Brain pericyte (primary cell): ENCODE data around the gene NLRP4.

Source experiments
- DNase-seq: peaks from one replicate; pipeline ENCODE4 v3.0.0-alpha.2; 2012; ENCODE audit warnings: low read depth, low spot score

Gene NLRP4

DNA sequence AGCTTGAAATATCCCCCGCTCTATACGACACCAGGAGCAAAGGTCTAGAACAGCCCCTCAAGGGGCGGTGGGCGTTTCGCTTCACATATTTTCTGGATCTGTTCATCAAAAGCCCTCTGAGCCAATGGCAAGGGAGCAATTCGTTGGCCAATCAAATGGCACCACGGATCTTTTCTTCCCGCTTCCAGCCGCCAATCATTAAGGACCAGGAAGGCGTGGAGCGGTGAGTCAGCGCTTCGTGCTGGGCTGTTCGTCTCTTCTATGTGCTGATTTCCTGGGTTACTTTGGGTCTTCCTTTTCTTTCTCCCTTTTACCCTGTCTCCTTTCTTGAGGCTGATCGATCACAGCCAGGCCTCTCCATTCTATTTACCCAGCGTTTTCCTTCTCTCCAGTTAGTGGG lies at the start of gene NLRP4:
TSS of gene NLRP4 (plus strand) at position 201 of the 400 bp plus-strand sequence. CDS start 15,541 bp downstream, outside the sequence.
- no peak for DNase-seq

DNA sequence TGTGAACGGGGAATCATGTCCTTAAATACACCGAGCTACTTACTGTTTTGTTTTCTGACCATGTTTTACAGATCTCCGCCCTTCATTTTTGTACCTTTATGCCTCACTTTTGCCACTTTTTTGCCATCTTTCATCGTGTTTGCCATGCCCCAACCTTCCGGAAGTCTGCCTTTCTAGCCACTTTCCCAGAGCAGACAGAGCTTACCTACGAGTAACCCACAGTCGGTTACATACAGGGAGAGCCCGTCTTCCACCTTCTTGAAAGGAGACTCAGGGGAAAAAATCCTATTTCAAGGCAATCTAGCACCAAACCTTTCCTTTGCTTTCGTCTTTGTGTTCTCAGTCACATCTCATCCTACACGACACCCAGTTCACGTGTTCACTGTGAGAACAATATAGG lies 41.3 kb upstream of the NLRP4 start:
- DNase-seq, result no peak

- no peak for DNase-seq
These were observed 34.9 kb upstream of the NLRP4 start for GRCh38 chr19:55801416-55801815.

DNA sequence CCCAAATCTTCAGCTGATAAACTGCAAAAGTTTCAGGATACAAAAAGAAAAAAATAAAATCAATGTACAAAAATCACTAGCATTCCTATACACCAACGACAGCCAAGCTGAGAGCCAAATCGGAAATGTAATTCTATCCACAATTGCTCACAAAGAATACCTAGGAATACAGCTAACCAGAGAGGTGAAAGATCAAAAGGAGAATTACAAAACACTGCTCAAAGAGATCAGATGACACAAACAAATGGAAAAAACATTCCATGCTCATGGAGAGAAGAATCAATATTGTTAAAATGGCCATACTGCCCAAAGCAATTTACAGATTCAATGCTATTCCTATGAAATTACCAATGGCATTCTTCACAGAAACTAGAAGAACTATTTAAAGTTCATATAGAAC lies 34.1 kb upstream of the NLRP4 start:
- no peak for DNase-seq

DNA sequence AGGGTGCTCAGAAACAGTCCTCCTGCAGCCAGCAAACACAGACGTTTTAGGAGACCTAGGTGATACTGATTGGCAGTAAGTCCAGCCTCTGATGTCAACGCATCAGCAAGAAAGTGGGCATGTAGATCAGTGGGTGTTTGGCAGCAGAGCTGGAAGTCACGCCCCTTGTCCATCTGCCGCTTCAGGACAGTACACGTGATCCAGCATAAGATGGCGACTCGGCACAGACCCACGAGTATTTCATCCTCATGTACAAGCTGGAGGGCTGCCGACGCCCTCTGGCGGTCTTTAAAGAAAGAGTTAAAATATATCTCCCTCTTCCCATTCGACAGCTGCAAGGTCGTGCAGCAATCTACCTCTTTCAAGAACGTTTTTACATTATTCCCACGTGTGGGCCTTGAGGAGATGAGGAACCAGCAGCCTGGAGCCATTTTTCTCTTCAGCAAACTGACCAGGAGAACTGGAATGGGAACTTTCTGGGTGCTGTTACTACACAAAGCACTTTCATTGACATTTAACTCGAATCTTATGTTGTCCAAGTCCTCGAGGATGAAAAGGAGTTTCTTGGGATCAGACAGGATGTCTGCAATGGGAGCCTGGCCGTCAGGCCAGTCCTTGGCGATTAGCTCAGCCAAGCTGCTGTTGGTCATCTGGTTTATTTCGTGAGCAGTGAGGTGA lies 26.8 kb upstream of the NLRP4 start:
- no peak for DNase-seq

- no peak for DNase-seq
These were observed 25.0 kb upstream of the NLRP4 start for GRCh38 chr19:55811340-55811739.

- no peak for DNase-seq
These were observed 23.9 kb upstream of the NLRP4 start for GRCh38 chr19:55812449-55812848.

DNA sequence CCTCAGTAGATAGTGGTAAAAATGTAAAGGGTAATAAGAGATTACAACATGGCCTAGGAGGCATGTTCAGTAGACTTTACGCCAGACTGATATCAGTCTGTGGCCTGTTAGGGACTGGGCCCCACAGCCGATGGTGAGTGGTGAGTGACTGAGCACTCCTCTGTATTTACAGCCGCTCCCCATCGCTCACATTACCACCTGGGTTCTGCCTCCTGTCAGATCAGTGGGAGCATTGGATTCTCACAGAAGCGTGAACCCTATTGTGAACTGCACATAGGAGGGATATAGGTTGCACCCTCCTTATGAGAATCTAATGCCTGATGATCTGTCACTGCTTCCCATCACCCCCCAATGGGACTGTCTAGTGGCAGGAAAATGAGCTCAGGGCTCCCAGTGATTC lies 22.4 kb upstream of the NLRP4 start:
- no peak for DNase-seq

DNA sequence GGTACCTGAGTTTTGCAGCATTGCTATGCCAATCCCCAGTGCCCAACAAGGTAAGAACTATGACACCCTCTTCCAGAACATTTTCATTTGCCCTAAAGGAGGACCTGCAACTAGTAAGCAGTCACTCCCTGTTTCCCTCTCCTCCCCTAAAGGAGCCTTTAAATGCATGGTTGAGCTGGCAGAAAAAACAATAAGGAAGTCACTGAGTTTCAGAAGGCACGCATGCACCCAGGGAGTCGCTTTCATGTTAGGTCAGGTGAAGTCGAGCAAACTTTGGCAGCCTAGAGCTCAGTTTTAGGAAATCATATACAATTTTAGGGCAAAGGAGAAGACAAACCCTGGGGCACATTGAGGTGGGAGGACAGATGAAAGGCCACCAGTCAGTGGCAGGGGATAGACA lies 16.3 kb upstream of the NLRP4 start:
- no peak for DNase-seq

GRCh38 chr19:55830656-55831055 lies 5.7 kb upstream of the NLRP4 start:
- no peak for DNase-seq

DNA sequence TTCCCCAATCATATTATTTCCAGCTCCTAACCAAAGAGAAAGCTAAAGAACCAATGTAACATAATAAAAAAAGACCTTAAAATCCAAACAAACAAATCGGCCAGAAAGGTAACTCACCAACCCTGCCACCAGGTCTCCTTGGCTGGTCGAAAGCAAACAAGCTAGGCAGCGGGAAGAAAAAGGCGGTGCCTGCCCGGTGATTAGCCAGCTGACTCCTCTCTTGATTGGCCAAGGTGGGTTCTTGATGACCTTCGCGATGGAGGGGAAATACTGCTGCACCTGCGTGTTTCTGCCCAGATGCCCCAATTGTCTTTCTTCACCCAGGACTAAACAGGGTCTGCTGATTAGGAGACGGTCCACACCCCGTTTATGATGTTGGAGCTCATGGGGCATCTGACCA lies 4.5 kb upstream of the NLRP4 start, which contains the start of gene NLRP11:
TSS of gene NLRP11 (minus strand) at position 154 of the 400 bp plus-strand sequence. CDS start 13,825 bp downstream, outside the sequence.
- DNase-seq, result no peak

- no peak for DNase-seq
These were observed 3.7 kb upstream of the NLRP4 start for GRCh38 chr19:55832676-55833075.

- no peak for DNase-seq
These were observed 1.9 kb downstream of the NLRP4 start for GRCh38 chr19:55838251-55838650.

- DNase-seq, result no peak
These were observed 2.6 kb downstream of the NLRP4 start for GRCh38 chr19:55838906-55839305.

GRCh38 chr19:55855160-55855559 lies 18.8 kb downstream of the NLRP4 start:
- no peak for DNase-seq

DNA sequence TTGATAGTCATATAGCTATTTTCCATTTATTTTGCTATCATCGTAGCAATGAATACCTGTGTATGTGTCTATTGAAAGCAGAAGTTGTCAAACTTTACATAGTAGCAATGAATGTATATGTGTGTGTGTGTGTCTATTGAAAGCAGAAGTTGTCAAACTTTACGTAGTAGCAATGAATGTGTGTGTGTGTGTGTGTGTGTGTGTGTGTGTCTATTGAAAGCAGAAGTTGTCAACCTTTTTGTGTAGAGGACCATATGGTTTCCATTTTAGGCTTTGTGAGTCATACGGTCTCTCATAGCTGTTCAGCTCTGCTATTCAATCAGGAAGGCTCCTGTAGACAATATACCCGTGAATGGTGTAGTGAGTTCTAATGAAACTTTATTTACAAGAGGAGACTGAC lies 20.8 kb downstream of the NLRP4 start:
- no peak for DNase-seq

- DNase-seq, result no peak
These were observed 21.6 kb downstream of the NLRP4 start for GRCh38 chr19:55857974-55858373.

GRCh38 chr19:55858401-55858800 lies 22.1 kb downstream of the NLRP4 start:
- no peak for DNase-seq

- DNase-seq, result no peak
These were observed 22.6 kb downstream of the NLRP4 start for GRCh38 chr19:55858969-55859368.

- DNase-seq, result no peak
These were observed 30.2 kb downstream of the NLRP4 start for GRCh38 chr19:55866521-55866920.

DNA sequence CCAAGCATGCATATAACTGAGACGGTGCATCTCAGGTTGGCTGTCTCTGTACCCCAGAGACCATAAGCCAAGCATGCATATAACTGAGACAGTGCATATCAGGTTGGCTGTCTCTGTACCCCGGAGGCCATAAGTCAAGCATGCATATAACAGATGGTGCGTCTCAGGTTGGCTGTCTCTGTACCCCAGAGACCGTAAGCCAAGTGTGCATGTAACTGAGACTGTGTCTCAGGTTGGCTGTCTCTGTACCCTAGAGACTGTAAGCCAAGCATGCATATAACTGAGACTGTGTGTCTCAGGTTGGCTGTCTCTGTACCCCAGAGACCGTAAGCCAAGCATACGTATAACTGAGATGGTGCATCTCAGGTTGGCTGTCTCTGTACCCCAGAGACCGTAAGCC lies 30.8 kb downstream of the NLRP4 start:
- no peak for DNase-seq

- no peak for DNase-seq
These were observed 34.4 kb downstream of the NLRP4 start for GRCh38 chr19:55870736-55871135.

DNA sequence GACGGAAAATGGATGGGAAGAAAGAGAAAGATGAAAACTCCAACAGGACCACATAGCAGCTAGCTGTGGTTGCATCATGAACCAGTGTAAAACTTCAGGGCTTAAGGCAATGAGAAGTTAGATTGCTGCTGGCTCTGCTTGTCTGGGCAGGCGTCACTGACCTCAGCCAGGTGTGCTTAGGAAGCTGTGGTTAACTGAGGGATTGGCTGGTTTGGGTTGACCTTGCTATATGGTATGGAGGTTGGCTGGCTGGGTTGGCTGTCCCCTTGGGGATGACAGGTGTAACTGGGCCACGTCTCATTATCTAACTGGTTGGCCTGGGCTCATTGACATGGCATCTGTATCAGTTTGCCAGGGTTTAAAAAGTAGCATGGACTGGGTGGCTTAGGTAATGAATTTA lies 40.9 kb downstream of the NLRP4 start:
- no peak for DNase-seq

GRCh38 chr19:55882626-55883025 lies 46.3 kb downstream of the NLRP4 start:
- DNase-seq, result no peak
